GM18858 (cell line): ENCODE results near the gene GINS2.

Source experiments
- ATAC-seq: cut with Tn5 transposase; IDR thresholded peaks from one replicate; pipeline ENCODE4 v1.9.1; 2021; ENCODE audit not compliant: unreplicated experiment

Gene GINS2

DNA sequence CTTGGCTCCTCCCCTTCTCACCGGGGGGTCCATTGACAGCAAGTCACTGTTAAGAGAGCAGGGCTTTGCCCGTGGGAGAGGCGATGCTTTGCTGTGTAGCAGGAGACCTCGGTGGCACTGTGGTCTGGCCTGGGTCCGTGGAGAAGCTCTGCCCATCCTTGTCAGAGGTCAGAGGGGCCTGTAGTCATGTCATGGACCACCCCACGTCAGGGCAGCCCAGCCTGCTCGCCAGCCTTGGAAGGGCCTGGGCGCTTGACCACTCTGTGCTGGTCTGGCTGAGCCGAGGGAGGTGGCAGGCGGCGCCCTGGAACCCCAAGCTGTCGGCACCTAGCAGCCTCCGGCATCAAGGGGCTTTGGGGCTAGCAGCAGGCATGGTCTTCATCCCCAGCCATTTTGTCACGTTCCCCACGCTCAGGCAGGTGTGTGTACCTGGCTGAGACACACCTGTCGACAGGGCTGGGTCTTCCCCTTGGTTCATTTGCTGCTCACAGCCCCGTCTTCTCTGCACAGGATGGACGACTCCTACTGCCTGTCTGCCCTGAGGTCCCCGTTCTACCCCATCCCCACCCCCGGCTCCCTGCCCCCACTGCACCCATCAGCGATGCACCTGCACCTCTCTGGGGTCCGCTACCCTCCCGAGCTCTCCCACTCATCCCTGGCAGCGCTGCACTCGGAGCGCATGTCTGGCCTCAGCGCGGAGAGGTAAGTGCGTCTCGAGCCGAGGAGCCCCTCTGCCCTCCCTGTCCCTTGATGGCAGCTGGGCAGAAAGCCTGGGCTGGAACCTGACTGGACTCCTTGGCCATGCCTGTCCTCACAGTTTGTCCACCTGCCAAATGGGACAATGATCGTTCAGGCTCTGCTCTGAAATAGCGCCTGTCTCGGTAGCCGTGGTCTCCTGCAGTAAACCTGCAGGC lies 33.3 kb downstream of the GINS2 start:
- ATAC-seq, result no peak

DNA sequence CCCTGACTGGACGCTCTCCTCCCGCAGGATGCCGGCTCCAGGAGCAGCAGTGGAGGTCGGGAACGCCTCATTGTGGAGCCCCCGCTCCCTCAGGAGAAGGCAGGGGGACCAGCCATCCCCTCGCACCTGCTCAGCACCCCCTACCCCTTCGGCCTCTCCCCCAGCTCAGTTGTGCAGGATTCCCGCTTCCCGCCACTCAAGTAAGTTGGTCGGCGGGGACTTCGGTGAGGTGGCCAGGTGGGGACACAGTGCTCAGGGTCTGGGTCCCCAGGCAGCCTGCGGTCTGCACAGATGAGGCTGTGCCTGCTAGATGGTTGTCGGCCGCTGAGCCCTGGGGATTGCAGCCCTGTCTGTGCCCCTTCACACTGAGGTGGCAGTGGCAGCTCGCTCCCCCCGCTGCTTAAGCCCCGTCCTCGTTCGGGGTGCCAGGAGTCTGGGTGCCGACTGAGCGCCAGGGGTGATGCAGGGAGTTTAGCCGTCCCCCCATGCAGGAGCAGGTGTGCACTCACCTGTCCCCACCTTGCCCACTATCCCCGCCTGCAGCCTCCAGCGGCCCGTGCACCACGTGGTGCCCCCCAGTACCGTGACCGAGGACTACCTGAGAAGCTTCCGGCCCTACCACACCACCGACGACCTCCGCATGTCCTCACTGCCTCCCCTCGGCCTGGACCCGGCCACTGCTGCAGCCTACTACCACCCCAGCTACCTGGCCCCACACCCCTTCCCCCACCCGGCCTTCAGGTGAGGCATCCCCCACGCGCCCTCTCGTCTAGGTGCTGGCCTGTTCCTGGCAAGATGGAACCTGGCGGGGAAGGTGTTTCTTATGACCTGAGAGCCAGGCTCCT lies 34.3 kb downstream of the GINS2 start:
- ATAC-seq, result no peak

DNA sequence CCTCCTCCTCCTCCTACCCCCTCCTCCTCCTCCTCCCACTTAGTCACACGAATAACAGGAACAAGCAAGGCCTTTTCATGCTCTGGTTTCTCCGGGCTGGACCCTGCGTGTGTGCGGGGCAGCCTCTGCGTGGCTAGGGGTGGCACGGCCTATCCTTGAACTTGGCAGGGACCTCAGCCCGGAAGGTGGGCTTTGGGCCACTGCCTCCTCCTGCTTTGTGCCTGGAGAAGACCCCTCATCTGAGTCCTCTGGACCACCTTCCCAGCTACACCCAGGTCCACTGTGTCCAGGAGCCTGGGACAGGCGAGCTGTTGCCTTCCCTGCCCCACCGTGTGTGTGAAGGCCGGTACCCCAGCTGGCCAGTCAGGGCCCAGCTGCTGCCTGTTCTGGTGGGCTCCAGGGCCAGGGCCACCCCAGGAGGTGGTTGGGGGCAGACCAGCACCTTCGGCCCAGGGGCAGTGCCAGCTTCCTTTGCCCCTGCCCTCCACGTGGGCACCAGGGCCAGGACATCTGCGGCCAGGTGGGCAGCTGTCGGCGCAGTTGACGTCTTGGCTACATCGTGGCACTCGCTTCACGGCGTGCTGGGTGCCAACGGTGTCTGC lies 35.4 kb downstream of the GINS2 start:
- no peak for ATAC-seq

DNA sequence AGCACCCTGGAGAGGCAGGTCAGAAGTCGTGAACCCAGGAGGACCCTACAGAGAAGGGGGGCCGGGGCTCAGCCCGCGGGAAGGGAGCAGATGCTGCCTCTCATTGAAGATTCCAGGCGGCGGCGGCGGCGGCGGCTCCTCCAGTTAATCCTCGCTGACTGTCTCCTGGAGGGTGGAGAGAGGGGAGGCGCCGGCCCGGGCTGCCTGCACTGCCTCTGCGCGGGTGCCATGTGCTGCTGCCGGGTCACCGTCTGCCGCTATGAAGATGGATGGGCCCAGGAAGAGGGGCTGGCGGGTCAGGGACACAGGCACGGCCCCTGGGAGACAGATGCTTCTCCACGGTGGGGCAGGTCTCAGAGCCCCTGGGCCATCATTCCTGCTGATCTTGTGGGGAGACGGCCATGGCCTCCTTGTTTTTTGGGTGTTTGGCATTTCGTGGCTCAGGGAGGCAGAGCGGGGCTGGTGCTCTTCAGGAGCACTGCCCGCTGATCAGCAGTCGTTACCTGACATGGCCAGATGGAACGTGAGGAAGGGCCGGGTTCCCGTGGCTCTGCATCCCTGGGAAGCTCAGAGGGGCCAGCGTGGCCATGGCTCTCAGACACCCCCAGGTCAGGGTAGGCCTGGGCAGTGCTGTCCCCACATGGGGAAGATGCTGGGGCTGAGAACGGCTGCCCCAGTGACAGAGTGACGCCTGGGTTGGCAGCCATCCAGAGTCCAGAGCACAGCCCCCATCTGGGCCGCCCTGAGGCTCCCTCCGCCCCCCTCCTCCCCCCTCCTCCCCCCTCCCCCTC lies 36.1 kb downstream of the GINS2 start:
- ATAC-seq, result no peak

DNA sequence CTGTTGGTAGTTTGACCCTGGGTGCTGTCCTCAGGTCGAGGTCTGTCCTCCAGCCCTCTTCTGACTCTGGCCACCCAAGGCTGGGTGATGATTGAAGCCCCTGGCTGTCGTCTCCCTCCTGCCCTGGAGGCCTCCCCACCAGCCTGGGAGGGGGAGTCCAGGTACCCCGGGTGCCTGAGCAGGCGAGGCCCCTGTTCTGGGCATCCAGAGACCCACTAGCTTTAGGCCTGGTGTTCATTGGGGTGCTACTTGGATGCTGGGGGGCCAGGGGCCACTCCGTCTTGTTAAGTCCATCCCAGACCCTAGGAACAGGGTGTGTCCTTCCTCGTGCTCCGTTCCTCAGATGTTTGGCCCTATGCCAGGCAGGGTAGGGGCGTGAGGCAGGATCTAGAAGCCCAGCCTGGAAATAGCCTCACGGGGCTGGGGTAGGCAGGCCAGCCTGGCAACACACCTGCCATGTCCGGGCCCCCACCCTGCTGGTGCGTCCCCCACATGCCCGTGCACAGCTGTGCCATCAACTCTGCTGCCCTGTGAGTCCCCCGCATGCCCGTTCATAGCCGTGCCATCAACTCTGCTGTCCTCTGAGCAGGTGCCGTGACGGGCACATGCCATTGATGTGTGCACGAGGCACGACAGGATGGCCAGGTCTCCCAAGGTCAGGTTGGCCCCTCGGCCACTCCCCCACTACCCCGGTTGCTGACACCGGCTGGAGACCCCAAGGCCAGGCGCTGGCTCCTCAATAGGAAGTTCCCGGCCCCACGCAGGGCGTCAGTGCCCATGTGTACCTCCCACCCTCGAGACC lies 36.9 kb downstream of the GINS2 start:
- ATAC-seq, result no peak

DNA sequence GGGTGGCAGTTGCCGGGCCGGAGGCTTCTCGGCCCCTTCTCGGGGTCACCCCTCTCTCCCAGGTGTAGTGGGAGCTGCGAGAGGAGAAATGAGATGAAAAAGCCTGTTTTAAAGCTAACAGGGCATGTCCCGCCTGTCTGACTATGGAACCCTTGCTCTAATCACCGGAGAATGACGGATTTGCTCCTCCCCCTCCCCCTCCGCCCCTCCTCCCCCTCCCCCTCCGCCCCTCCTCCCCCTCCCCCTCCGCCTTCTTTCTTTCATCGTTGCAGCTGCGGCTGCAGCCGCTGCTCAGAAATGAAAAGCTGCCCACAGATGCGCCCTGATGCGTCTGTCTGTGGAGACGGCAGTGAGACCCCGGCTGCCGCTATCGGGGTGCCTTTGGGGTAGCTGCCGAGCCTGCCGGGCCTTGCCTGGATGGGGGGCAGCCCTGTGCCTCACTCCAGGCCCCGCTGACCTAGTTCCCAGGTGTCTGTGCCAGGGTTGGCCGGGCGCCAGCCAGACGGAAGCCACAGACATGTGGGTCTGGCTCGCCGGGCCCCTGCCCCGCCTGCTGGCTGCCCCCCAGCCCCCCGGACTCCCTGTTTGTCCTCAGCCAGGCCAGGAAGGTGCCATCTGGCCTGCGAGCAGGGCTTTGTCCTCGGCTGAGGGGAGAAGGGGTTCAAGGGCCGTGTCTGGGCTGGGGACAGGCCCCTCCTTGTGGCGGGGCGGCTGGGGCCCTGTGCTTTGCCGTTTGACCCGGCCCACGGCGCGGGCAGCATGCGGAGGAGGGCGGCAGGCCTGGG lies 37.7 kb downstream of the GINS2 start:
- ATAC-seq, result no peak

DNA sequence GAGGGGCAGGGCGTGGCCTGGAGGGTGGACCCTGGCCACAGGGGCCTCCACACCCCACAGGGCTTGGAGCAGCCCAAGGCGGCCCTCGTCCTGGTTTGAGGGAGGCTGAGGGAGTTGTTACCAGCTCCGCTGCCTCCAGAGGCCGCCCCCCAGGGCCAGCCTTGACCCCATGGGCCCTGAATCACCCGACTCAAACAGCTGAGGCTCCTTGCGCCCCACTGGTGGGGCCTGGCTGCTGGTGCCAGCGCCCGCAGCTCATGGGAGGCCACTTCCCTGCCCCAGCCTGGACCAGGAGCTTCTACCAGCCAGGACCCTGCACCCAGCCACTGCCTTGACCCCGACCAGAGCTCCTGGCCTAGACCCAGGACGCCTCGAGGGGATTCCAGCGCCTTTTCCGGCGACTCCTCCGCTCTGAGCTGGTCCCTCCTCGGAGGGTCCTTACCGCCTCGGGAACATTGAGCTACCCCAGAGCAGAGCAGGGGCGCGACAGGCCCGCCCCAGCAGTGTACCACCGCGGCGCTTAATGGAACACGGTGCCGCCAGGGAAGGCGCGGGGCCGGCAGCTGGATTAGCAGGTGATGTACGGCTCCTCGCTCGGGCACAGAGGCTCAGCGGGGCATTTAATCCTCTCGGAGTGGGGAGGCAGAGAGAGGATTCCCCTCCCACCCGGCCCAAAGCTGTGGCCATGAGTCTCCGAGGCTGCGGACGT lies 38.5 kb downstream of the GINS2 start:
- ATAC-seq, result no peak

DNA sequence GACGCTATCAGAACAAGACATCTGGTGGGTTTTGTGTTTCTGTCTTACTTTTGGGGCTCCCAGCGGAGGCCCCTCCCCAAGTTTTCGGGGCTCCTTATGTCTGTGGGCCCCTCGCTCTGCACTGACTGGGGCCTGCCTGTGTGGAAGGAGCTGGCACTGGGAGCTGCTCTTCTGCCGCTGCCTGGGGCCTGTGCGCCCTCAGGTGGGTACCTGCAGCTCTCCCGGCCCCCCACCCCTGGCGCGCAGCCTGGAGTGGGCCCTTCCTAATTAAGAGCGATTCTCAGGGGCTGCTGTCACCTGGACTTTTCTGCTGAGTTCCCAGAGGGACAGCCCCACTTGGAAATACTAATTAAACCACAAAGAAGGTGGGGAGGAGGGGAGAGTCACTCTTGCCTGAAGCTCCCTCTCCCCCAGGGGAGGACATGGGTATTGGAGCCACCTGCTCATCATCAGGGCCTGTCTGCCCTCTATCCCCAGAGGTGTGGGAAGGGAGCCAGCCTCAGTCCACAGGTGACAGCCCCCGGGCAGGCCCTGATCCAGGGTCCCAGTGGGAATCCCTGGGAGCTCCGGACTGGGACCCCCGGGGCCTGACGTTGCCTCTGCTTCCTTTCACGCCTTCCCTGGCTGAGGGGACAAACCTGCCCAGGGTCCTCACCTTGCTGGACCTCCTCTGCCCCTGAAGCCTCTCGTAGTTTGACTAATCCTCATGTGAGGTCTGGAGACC lies 39.2 kb downstream of the GINS2 start:
- ATAC-seq, result no peak

DNA sequence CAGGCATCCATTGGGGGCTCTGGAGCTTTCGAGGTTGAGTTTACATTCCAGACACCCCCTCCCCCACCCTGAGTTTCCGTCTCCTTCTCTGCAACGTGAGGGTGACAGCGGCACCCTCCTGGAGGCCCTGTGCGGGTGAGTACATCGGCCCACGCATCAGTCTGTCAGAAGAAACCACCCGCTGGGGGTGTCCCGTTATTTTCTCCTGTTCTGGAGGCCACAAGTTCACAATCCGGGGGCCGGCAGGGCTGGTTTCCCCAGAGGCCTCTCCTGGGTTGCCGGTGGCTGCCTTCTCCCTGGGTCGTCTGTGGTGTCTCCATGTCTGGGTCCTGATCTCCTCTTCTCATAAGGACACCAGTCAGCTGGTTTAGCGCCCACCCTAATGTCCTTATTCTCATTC lies 39.9 kb downstream of the GINS2 start:
- no peak for ATAC-seq

DNA sequence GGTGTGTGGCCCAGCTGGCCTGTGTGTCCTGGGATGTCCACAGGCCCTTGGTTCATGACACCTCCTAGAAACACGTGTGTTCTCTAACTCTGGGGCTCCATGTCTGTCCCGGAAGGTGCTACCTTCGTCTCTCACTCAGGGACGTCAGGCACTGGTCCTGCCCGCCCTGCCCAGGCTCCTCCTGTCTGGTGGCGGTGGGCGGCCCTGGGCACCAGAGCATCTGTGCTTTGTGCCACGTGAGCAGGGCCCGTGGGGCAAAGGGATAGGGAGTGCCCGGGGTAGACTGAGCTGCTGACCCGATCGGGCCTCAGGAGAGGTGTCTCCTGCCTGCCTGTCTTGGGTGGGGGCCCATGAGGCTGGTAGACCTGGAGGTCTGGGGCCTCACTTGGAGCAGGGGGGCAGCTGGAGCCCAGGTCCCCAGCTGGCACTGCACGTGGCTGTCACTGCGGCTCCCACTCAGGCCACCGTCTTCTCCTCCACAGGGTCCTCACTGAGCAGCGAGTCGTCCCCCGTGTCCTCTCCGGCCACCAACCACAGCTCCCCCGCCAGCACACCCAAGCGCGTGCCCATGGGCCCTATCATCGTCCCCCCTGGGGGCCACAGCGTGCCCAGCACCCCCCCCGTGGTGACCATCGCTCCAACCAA lies 40.6 kb downstream of the GINS2 start:
- ATAC-seq, result no peak

DNA sequence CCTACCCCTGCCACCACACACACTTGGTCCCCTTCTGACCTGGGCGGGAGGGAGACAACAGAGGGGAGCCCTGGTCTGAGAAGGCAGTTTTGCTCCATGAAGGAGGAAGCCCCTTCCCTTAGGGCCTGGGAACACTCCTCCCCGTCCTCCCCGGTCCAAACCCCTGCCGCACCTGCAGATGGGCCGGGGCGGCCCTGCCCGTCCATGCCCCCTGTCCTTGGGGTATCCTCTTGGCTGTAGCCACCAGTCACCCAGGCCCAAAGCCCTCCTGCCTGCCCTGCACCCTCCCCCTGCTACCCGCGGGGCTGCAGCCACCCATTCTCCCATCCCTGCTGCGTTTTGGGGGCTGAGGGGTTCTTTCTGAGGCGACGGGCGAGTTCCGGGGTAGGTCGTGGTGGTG lies 41.8 kb downstream of the GINS2 start:
- ATAC-seq, result no peak

DNA sequence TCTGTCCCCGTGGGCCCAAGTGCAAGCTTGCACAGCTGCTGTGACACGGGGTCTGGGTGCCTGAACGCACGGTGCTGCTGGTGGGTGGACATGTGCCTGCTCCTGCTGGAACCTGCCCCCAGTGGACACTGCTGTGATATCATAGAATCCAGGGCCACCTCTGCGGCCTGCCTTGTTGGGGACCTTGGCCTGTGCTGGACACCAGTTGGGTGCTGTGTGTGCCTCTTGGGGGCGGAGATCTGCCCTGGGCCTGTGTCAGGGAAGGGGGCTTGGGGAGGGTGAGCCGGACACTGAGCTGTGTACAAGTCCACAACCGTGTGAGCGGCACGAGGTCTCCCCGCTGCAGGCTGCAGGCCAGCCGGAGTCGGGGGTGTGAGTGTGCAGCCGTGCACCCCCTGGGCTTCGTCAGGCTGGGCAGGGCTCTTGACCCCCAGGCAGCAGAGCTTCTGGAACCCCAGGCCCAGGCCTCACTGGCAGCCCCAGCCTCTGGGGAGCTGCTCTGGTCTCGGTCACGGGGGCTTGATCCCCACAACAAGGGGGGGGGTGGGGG lies 42.3 kb downstream of the GINS2 start:
- no peak for ATAC-seq

DNA sequence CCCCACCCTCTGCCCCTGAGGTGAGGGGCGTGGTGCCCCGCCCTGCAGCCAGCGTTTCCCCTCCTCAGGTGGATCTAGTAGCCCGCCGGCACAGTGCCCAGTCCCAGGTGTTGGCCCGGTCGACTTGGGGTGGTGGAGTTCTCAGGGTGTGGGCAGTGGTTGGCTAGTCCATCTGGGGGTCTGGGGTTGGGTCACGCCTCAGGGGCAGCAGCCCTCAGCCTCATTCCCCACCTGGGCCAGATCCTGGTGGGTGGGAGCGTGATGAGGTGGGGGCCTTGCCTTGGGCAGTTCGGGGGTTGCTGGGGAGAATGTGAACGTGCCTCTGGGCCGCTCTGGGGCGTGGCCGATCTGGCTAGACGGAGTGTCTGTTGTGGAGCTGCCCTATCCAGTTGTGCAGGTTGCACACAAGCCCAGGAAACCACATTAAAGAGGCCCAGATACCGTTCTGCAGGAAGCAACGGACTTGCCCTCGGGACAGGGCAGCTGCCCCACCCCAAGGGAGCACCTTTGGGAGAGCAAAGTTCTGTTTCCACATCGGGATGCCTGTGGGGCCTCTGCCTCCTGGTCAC lies 43.6 kb downstream of the GINS2 start:
- no peak for ATAC-seq

DNA sequence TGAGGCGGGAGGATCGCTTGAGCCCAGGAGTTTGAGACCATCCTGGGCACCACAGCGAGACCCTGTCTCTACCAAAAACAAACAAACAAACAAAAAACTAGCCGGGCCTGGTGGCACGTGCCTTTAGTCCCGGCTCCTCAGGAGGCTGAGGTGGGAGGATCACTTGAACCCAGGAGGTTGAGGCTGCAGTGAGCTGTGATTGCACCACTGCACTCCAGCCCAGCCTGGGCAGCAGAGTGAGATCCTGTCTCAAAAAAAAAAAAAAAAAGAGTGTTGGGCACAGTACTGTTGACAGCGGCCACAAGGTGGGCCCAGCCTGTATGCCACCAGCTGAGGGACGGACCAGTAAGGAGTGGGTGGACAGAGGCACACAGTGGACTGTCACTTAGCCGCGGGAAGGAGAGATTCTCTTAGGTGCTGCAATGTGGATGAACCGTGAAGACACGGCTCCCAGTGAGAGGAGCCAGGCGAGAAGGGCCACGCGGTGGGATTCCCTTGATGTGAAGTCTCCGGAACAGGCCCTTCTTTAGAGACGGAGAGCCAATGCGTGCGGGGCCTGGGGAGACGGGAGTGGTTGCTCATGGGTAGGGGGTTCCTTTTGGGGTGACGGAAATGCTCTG lies 44.6 kb downstream of the GINS2 start:
- ATAC-seq, result no peak

DNA sequence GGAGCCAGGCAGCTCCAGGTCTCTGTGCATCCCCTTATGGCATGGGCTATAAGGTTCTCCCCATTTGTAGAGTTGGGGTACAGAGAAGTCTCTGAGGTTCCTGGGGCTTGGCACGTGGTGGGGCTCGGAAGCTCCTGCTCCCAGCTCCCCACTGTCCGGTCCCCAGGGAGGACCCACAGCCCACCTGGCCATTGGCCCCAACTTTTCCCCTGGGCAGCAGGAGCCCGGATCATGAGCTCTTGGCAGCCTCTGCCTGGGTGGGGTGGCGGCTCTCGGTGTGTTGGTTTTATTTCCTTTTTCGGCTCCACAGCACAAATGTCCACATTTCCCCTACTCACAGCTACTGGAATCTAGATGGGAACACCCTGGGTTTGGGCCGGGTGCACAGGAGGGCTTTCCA lies 45.1 kb downstream of the GINS2 start:
- no peak for ATAC-seq

DNA sequence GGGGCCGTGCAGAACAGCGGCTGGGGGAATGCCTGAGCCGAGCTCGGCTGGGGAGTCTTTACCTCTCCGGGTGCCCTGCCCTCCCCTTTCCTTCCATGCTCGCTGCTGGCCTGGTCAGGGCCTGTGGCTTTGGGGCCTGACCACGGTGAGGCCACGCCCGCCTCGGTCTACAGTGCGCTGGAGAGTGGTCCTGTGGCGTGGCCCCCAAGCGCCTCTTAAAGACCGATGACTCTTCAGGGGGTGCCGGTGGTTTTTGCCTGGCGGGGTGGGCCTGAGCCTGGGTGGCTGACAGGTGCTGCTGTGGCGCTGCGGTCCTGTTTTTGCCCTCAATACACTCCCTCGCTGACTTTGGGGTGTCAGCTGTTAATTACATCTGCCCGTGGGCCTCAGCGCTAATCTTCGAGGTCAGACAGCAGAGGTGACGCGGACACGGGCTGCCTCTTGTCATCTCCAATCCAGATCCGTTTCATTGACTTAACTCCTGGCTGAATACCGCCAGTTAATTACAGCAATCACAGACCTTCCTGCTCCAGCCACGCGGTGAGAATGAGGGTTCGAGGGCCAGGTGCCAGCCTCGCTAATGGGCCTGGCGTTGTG lies 45.9 kb downstream of the GINS2 start:
- ATAC-seq, result no peak
